NCI-H1417 (cell line): ENCODE measurements around the gene AGMAT.

Source experiments
- DNase-seq, 3 experiments: peaks; one replicate each; lab custom pipeline; 2025; lab: John Stamatoyannopoulos, UW

The AGMAT gene

DNA sequence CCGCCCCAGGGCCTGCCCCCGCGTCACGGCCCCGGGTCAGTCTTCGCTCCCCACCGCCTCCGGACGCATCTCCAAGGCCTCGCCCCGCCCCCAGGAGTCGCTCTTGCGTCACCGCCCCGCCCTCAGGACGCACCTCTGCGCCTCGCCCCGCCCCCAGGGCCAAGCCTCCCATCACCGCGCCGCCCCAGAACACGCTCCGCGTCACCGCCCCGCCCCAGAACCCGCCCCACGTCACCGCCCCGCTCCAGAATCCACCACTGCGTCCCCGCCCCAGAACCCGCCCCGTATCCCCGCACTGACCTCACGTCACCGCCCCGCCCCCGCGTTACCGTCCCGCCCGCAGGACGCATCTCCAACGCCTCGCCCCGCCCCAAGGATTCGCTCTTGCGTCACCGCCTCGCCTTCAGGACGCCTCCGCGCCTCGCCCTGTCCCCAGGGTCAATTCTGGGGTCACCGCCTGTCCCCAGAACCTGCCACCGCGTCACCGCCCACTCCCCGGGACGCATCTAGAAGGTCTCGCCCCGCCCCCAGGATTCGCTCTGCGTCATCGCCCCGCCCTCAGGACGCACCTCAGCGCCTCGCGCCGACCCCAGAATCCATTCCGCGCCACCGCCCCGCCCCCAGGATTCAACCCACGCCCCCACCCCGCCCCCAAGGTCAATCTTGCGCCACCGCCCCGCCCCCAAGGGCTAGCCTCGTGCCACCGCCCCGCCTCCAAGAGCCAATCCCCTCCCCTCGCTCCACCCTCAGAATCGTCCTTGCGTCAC, 60.4 kb downstream of the AGMAT start:
- DNase-seq, result peak; percentile 98 to 99 (median 99)

DNA sequence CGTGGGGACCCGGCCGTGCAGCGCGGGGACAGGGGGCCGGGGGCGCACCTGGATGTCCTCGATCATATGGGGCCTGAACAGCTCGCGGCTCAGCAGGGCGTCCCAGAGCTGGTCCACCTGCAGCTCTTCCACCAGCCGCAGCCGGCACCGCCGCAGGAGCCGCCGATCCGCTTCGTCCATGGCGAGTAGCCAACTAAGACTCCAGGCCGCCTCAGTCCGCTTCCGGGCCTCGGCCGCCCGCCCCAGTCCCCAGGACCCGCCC, 60.9 kb downstream of the AGMAT start, which contains the start of gene CASP9:
Gene CASP9 (minus strand): TSS at position 195 of the 262 bp plus-strand sequence. CDS start 15 bp downstream, at position 180.
- DNase-seq, result no peak

DNA sequence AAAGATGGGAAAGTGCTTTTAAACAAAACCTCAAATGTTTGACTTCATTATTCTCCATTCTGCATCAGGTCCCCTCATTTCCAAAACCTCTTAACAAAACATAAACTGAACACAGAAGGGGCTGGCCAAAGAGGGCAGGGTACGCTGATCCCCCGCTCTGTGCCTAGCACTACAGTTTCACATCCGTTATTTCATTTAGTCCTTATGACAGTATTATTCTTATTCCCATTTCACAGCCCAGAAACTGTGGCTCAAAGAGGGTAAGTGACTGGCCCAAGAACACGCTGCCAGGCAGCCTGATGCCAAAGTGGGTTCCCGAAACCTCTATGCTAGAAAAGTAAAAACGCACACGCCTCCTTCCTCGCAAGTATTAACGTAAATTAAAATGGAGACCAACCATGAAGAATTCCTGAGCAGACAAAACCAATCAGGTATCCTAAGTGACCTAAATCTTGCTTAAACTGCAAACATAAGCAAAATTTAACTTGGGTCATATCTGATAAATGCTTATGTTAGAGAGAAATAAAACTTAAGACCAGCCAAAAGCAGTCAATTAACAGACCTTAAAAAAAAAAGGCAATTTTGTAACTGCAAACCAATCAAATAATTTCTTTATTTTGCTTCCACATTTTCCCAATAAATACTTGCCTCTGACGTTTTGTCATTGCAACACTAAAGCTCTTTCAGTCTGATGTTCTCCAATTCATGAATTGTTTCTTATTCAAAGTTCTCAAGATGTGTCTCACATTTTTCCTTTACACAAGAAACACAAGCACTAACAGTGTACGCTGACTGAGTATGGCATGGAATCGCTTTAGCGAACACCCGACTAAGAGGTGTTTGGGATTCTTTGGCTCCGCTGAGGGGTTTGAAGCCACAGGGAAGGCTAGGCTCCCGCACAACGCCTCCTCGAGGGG, 61.5 kb downstream of the AGMAT start:
- DNase-seq, result peak in 1 of 3 experiments; percentile 56

DNA sequence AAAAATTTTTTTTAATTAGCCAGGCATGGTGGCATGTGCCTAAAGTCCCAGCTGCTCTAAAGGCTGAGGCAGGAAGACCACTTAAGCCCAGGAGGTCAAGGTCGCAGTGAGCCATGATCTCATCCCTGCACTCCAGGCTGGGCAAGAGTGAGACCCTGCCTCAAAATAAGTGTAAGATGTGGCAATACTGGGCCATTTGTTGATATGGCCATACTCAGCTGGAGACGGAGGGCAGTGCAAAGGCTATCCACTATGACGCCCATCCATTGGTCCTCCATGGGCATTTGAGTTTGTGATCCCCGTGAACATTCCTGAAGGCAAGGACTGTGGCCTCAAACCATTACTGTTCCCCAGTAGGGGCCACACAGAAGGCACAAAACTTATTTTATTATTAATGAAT, 62.3 kb downstream of the AGMAT start:
- DNase-seq, result no peak
